ENCODE data around the gene BBS1.

Gene BBS1

DNA sequence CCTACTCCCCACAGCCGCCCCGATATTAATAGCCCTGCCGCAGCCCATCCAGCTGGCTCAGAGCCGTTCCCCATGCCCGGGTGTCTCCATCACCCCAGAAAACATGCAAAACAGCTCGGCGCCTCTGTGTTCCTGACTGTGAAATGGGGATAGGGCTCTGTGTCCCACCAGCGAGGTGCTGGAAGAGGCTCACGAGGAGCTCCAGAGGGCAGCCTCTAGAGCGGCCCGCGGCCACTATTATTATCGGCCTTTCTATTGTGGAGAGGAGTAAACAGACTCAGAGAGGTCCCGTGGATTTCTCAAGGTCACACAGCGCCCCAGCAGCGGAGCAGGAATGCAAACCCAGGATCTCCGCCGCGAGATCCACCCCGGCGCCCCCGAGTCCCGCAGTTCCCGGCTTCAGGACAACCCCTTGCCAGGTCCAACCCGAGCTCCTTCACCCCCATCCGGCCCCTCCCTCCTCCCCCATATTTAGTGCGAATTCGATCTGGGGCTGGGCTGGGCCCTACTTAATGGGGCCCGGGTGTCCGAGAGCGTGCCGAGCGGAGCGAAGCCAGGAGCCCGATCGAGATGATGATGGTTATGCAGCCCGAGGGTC, 36.0 kb downstream of the BBS1 start, which contains the start of gene ACTN3:
ACTN3 (plus strand) TSS at position 536 of the 598 bp plus-strand sequence; CDS start at position 571, 35 bp downstream.
- DNase-seq (ENCODE audit: insufficient read length) (peak; percentile 52), FAIRE-seq (no peak)
- TF ChIP-seq POLR2AphosphoS5 (IDR thresholded peaks at IDR 0.05; ENCODE audit: low read depth, low read length): no peak
- no peak for TF ChIP-seq POLR2A (IDR thresholded peaks at IDR 0.05; ENCODE audit: low read depth, low read length)
- no peak for TF ChIP-seq TAF1 (IDR thresholded peaks at IDR 0.05; ENCODE audit: borderline replicate concordance, low read depth, low read length)

- peak; percentile 84 for FAIRE-seq
- no peak for DNase-seq (ENCODE audit: insufficient read length)
- TF ChIP-seq TAF1 (IDR thresholded peaks at IDR 0.05; ENCODE audit: borderline replicate concordance, low read depth, low read length) (no peak), POLR2A (IDR thresholded peaks at IDR 0.05; ENCODE audit: low read depth, low read length) (no peak), POLR2AphosphoS5 (IDR thresholded peaks at IDR 0.05; ENCODE audit: low read depth, low read length) (no peak)
Measured at GRCh38 chr11:66546966-66547661, 36.7 kb downstream of the BBS1 start.

DNA sequence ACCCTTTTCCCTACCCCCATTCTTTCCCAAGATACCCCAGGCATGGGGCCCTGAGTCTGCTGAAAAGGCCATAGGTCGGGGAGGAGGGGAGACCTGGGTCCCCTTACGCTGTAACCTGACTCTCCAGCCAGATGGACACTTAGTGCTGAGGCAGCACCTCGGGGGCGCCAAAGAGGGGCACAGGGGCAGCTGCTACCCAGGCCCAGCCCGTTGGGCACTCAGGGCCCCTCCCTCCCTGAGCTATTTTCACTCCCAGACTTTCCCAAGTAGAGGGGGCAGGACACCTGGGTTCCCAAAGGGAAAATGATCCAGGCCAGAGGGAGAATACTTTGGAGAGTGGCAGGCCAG, 37.2 kb downstream of the BBS1 start:
- no peak for FAIRE-seq
- no peak for DNase-seq (ENCODE audit: insufficient read length)
- TF ChIP-seq POLR2A (IDR thresholded peaks at IDR 0.05; ENCODE audit: low read depth, low read length) (no peak), POLR2AphosphoS5 (IDR thresholded peaks at IDR 0.05; ENCODE audit: low read depth, low read length) (no peak), TAF1 (IDR thresholded peaks at IDR 0.05; ENCODE audit: borderline replicate concordance, low read depth, low read length) (no peak)

DNA sequence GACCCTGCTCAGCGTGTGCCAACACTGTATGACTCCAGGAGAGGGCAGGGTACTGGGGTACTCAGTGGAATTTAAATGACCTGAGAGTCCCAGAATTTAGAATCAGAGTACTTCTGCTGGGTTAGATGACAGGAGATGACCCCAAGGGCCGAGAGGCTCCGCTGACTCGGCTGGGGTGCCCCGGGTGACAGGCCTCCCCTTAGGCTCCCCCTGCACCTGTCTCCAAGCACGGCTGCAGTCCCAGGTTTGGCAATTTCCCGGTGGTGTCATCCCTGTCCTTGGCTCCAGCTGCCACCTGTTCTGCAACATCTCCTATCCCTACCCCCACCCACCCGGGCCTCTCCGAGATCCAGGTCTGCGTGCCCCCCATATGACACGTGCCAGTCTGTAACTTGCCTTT, 37.6 kb downstream of the BBS1 start:
- TF ChIP-seq TAF1 (IDR thresholded peaks at IDR 0.05; ENCODE audit: borderline replicate concordance, low read depth, low read length) (no peak), POLR2AphosphoS5 (IDR thresholded peaks at IDR 0.05; ENCODE audit: low read depth, low read length) (no peak), POLR2A (IDR thresholded peaks at IDR 0.05; ENCODE audit: low read depth, low read length) (no peak)
- FAIRE-seq (no peak), DNase-seq (ENCODE audit: insufficient read length) (no peak)

- DNase-seq (ENCODE audit: insufficient read length): no peak
- TF ChIP-seq POLR2AphosphoS5 (IDR thresholded peaks at IDR 0.05; ENCODE audit: low read depth, low read length) (no peak), TAF1 (IDR thresholded peaks at IDR 0.05; ENCODE audit: borderline replicate concordance, low read depth, low read length) (no peak), POLR2A (IDR thresholded peaks at IDR 0.05; ENCODE audit: low read depth, low read length) (no peak)
- no peak for FAIRE-seq
Measured at GRCh38 chr11:66548774-66549630, 38.6 kb downstream of the BBS1 start.

DNA sequence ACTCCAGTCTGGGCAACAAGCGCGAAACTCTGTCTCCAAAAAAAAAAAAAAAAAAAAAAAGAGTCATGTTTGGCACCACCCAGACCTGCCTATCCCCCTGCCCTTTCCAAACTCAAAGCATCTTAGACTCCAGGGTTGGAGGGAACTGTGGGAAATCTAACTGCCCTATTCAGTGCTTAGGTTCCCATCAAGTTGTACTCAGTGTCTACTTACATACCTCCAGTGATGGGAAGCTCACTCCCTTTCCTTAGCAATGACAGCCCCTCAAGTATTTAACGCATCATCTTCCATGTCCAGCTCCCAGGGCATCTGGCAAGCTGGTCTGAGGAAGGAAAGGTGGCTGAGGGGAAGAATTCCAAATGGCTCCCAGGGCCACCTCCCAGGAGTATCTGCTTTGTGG, 39.3 kb downstream of the BBS1 start:
- no peak for DNase-seq (ENCODE audit: insufficient read length)
- FAIRE-seq: no peak
- TF ChIP-seq POLR2AphosphoS5 (IDR thresholded peaks at IDR 0.05; ENCODE audit: low read depth, low read length) (no peak), POLR2A (IDR thresholded peaks at IDR 0.05; ENCODE audit: low read depth, low read length) (no peak), TAF1 (IDR thresholded peaks at IDR 0.05; ENCODE audit: borderline replicate concordance, low read depth, low read length) (no peak)

DNA sequence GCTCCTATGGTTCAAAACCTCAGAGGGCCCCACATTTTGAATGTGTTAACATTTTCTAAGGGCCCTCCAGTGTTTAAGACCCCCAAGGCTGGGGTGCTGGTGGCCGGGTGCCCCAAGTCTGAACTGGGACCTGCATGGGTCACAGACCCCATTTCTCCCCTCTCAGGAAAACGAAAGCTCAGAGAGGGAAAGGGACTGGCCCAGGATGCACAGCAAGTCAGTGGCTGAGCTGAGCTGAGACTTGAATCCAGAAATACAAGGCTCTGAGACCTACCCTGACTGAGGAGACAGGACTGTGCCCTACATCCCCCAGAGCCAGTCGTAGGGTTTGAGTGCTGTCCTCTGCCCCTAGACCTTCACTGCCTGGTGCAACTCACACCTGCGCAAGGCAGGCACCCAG, 40.5 kb downstream of the BBS1 start:
- FAIRE-seq: no peak
- DNase-seq (ENCODE audit: insufficient read length): no peak
- TF ChIP-seq POLR2AphosphoS5 (IDR thresholded peaks at IDR 0.05; ENCODE audit: low read depth, low read length) (no peak), POLR2A (IDR thresholded peaks at IDR 0.05; ENCODE audit: low read depth, low read length) (no peak), TAF1 (IDR thresholded peaks at IDR 0.05; ENCODE audit: borderline replicate concordance, low read depth, low read length) (no peak)

DNA sequence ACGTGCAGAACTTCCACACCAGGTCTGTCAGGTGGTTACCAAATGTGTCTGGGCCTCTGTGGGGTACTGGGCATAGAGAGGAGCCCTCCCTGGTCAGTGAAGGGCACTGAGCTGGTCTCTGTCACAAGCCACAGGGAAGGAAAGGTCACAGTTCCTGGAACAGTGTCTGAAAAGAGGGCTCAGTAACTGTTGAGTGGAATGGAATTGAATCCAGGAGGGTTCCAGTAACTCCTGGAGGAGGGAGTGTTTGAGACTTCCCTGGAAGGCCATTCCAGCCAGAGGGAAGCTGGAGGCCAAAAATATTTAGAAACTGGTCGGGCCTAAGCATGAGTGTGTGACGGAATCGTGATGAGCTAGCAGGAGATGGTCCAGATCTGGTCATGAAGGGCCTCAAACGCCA, 44.2 kb downstream of the BBS1 start:
- FAIRE-seq: no peak
- TF ChIP-seq POLR2A (IDR thresholded peaks at IDR 0.05; ENCODE audit: low read depth, low read length): no peak
- no peak for TF ChIP-seq POLR2AphosphoS5 (IDR thresholded peaks at IDR 0.05; ENCODE audit: low read depth, low read length)
- no peak for TF ChIP-seq TAF1 (IDR thresholded peaks at IDR 0.05; ENCODE audit: borderline replicate concordance, low read depth, low read length)
- DNase-seq (ENCODE audit: insufficient read length): no peak

- no peak for TF ChIP-seq TAF1 (IDR thresholded peaks at IDR 0.05; ENCODE audit: borderline replicate concordance, low read depth, low read length)
- FAIRE-seq: no peak
Measured at GRCh38 chr11:66555416-66555815, 45.0 kb downstream of the BBS1 start.

DNA sequence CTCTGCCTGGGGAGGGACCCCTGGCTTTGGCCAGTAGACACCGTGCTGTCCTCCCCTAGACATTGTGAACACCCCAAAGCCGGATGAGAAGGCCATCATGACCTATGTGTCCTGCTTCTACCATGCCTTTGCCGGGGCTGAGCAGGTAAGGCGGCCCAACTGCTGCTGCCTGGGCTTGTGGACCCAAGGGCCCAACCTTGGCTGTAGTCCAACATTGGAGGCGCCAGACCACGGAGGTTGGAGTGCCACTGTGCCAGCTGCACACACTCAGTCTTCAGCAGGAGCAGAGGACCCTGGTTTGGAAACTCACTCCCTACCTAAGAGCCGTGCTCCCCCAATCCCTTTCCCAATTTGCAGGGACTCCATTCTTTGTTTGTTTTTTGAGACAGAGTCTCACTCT, 45.7 kb downstream of the BBS1 start:
- TF ChIP-seq POLR2A (IDR thresholded peaks at IDR 0.05; ENCODE audit: low read depth, low read length): no peak
- no peak for TF ChIP-seq POLR2AphosphoS5 (IDR thresholded peaks at IDR 0.05; ENCODE audit: low read depth, low read length)
- TF ChIP-seq TAF1 (IDR thresholded peaks at IDR 0.05; ENCODE audit: borderline replicate concordance, low read depth, low read length): no peak
- DNase-seq (ENCODE audit: insufficient read length): no peak
- no peak for FAIRE-seq

More at GRCh38 chr11:66555416-66555815, 45.0 kb downstream of the BBS1 start:
- no peak for DNase-seq (ENCODE audit: insufficient read length)

- DNase-seq (ENCODE audit: insufficient read length) (no peak), FAIRE-seq (no peak)
- TF ChIP-seq POLR2AphosphoS5 (IDR thresholded peaks at IDR 0.05; ENCODE audit: low read depth, low read length) (no peak), TAF1 (IDR thresholded peaks at IDR 0.05; ENCODE audit: borderline replicate concordance, low read depth, low read length) (no peak)
Measured at GRCh38 chr11:66557733-66558326, 47.4 kb downstream of the BBS1 start.

Measured in GM12892 (cell line).